ENCODE measurements around the gene AKTIP.
"Not testable (repeated sequence)": the region's sequence is repeated elsewhere in the genome, so short reads cannot be mapped to it uniquely, and the experiment has no call there.

AKTIP gene

GRCh38 chr16:53515259-53515658 lies 12.2 kb upstream of the AKTIP start:
- no peak for DNase-seq

- DNase-seq = not testable (repeated sequence)
Measured at GRCh38 chr16:53512795-53513194, 9.8 kb upstream of the AKTIP start.

DNA sequence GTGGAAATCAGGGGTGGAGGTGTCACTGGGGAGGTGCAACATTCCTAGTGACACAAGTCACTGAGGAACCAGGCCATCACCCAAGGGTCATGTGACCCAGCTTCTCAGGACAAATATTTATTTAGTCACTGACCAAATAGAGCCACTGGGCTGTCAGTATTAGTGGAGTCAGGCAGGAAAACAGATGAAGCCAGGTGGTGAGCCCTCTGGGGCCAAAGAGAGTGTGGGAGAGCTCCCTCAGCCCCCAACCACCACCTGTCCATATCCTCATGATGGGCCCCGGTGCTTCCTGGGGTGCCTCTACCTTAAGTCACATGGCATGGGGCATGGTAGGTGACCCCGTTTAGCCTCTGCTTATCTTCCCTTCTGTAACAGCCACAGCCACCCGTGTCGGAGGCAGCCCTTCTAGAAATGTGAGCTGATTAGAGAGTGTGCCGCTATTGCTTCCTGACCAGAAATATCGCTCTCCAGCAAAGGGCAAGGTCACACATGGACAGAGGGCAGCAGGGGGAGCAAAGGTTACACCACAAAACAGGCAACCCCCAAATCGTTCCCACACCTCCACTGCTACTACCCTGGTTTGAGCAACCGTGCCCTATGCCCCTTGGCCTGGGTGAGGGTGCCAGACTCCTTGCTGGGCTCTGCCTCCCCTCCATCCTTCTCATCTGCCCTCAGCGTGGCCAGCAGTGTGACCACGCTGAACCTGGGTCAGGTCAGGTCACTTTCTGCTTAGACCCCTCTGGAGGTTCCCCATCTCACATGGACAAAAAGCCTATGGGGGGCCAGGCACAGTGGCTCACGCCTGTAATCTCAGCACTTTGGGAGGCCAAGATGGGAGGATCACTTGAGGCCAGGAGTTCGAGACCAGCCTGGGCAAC lies 8.6 kb upstream of the AKTIP start:
- no peak for DNase-seq

GRCh38 chr16:53511084-53511402 lies 8.0 kb upstream of the AKTIP start:
- DNase-seq = no peak

- no peak for DNase-seq
Measured at GRCh38 chr16:53510704-53511070, 7.7 kb upstream of the AKTIP start.

DNA sequence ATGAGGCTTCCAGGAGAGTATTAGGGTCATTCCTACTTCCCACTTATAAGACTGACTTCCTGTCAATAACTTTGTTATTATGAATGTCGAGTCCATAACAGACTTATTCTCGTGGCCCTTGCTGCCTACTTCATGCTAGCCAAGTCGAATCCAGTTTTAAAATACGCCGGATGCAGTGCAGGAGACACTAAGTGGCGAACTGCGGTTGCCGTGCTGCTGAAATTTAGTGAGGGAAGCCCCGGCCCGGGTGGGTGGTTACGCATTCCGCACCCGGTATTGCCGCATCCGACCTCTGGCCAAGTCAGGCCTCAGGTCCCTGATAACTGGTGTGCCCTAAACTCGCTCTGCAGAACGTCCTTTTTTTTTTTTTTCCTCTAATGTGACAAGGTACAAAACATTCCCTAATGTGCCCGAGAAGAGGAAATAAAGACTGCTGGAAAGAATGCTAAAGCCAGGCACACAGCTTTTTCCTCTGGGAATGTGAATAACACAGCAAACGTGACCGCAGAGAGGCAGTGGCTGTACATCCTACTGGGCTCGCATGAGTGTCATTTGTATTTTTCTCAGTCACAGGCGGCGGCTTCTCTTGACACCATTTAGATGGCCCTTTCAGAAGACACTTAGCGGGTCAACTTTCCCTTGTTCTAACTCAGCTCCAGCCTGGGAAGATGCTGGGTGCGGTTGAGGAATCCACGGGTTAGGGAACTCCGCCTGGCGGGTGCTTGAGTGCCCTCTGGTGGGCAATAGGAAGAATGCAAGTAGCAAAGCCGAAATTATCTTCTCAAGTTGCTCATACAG lies 7.1 kb upstream of the AKTIP start:
- peak; percentile 46 to 67 for DNase-seq

- no peak for DNase-seq
Measured at GRCh38 chr16:53507464-53508179, 4.6 kb upstream of the AKTIP start.

GRCh38 chr16:53506254-53506653 lies 3.2 kb upstream of the AKTIP start:
- DNase-seq = no peak

DNA sequence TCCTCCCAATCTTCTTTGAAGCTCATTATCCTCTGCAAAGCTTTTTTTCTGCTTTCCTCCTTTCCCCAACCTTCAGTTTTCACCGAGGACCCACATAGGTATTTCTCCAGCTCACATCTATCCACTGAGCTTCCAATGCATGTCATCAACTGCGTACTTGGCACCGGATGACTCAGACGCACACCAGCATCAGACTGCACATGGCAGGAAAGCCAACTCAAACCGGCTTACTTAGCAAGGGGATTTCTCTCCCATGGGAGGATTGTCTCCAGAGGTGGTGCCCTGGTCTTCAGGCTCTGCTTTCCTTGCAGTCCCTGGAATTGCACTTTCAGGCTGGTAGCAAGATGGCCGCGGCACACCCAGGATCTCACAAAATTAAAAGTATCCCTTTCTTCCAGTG lies 1.7 kb upstream of the AKTIP start:
- DNase-seq = peak in 1 of 2 donors; percentile 28

GRCh38 chr16:53503991-53504663 lies 1.1 kb upstream of the AKTIP start:
- peak in 1 of 2 donors; percentile 34 for DNase-seq

DNA sequence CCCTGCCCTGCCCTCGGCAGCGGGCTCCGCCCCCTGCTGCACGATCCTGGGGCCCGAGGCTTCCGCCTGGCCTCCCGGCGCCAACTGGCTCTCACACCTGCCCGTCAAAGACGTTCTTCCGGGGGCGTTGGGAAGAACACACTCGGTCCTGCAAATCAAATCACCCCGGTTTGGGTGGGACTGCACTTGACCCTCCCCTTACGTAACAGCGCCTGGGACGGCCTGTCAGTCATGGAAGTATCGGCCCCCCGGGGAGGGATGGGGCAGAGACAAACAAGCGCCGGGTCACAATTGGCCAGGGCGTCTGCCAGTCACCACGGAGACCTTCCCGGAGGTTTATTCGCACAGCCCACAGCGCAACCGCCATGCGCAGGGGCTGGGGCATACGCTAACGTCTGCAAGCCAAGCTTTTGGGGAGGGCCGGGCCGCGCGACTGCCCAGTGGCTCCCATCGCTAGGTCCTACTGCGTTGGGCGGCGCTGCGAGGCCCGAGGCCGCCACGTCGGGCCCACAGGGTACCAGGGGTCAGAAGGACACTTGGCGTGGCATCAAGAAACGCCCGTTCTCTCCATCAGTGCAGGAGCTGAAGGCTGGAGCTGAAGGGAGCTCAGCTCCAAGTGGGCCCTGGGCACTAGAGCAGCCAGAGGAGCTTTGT lies 388 bp upstream of the AKTIP start:
- peak; percentile 100 for DNase-seq

GRCh38 chr16:53501216-53501859 lies 1.7 kb downstream of the AKTIP start:
- no peak for DNase-seq

GRCh38 chr16:53498984-53499383 lies 4.0 kb downstream of the AKTIP start:
- no peak for DNase-seq

GRCh38 chr16:53495325-53495724 lies 7.7 kb downstream of the AKTIP start:
- DNase-seq = no peak

DNA sequence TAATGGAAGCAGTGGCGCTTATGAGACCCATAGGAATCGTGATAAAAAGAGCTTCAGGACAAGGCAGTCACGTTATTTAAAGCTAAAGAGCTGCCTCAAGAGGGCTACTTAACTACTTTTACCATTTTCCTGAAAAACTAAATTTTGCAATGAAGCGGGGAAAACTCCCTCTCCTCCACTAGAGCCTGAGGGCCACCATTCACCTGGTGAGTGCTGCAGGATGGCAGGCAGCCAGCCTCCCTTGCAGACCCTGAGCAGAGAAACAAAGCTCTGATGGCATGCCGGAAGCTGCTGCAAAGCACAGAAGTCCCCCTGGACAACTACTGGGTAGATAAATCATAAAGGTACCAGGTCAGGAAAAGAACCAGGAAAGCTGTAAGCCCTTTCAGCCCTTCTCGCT lies 8.4 kb downstream of the AKTIP start:
- no peak for DNase-seq

DNA sequence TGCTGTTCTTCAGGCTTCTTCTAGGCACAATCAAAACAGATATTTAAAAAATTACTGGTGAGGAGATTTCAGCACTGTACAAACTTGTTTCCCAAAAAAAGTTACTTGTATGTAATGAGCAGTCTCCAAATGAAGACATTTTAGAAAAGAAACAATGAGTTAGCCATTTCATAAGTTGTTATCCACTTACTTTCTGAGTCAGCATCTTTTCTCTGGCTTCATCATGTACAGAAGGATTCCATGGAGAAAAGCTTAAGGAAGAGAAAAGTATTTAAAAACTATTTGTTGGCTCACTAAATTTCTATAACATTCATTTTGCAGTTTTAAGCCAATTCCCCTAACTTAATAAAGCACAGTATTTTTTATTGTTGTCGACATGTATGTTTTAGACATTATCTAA lies 10.5 kb downstream of the AKTIP start:
- DNase-seq = no peak

- no peak for DNase-seq
Measured at GRCh38 chr16:53489755-53490154, 13.3 kb downstream of the AKTIP start.

GRCh38 chr16:53486230-53486629 lies 16.8 kb downstream of the AKTIP start:
- DNase-seq = no peak

DNA sequence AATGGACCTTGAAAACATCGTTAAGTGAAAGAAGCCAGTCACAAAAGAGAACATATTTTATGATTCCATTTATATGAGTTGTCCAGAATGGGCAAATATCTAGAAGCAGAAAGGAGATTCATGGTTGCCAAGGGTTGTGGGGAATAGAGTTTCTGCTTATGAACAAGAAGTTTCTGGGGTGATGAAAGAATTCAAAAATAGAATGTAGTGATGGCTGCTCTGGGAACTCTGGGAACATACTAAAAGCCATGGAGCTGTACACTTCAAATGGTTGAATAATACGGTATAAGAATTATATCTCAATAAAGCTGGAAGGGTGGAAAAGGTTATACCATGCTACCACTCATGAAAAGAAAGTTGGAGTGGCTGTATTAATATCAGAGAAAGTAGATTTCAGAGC lies 18.5 kb downstream of the AKTIP start:
- DNase-seq = no peak

DNA sequence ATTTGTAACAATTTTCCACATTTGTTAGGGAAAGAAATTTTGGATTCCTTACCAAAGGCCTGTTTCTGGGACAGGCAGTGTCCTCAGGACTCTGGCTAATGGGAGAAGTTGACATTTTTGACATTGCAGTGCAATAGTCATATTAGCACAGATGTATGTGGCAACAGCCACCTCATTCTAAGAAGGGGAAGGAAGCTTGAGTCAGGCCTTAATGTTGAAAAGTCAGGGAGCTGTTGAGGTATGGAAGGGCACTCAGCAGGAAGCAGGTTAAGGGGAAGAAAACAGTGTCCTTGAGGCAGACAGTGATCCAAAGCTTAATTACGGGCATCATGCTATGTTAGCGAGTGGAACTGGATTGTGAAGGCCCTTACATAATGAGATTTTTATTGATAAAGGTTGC lies 20.9 kb downstream of the AKTIP start:
- DNase-seq = peak in 1 of 2 donors; percentile 18

- DNase-seq = no peak
Measured at GRCh38 chr16:53480394-53480793, 22.6 kb downstream of the AKTIP start.

- DNase-seq = no peak
Measured at GRCh38 chr16:53478965-53479364, 24.0 kb downstream of the AKTIP start.
